H1 (cell line): Measurements from ENCODE around the gene ADCK1. TPM values are rescaled to one million over a fixed set of nuclear protein-coding genes. Genes with fewer than 3 reads are reported as not detected.

Experiments
- CTCF ChIA-PET: fragments of 300-600 bp; sonication (Branson Sonifier 250); formaldehyde crosslinking; loops from one replicate; lab custom pipeline; 2021; ENCODE audit not compliant: partially characterized antibody; lab: Charles Lee
- POLR2A ChIA-PET: fragments of 300-600 bp; sonication (Branson Sonifier 250); formaldehyde crosslinking; loops from one replicate; lab custom pipeline; 2021; ENCODE audit warnings: inconsistent platforms; ENCODE audit not compliant: partially characterized antibody; lab: Charles Lee
- DNase-seq, 2 experiments: peaks; one replicate each; pipeline versions ENCODE4 v3.0.0 to v3.0.0-alpha.2; 2010 to 2022; ENCODE audit warnings: low spot score in 2 of 2, low read depth in 1 of 2, mixed read lengths in 1 of 2
- FAIRE-seq: peaks from 2 replicates; lab custom pipeline; 2011; peaks lifted over from hg19 to GRCh38; lab: Jason Lieb, UNC
- H2AFZ ChIP-seq: 2 replicates; pipeline ENCODE4 v1.8.1; 2012; ENCODE audit warnings: low read length, inconsistent platforms
- H2AK5ac ChIP-seq: 2 replicates; pipeline ENCODE4 v1.6.1; 2013; ENCODE audit warnings: low read depth, low read length
- H2BK120ac ChIP-seq: replicated peaks from 2 replicates; pipeline ENCODE3; 2013; ENCODE audit warnings: low read depth, low read length, inconsistent platforms
- H2BK12ac ChIP-seq: 2 replicates; pipeline ENCODE4 v1.6.1; 2013; ENCODE audit warnings: low read depth, low read length
- H2BK15ac ChIP-seq: 2 replicates; pipeline ENCODE4 v1.6.1; 2013; ENCODE audit warnings: low read length
- H2BK20ac ChIP-seq: 2 replicates; pipeline ENCODE4 v1.6.1; 2013; ENCODE audit warnings: low read length
- H2BK5ac ChIP-seq: 2 replicates; pipeline ENCODE4 v1.6.1; 2013; ENCODE audit warnings: low read depth, low read length
- H3K14ac ChIP-seq: 2 replicates; pipeline ENCODE4 v1.6.1; 2013; ENCODE audit warnings: inconsistent platforms; ENCODE audit not compliant: insufficient read length
- H3K18ac ChIP-seq: 2 replicates; pipeline ENCODE4 v1.6.1; 2013; ENCODE audit warnings: low read length; ENCODE audit errors: extremely low read depth
- H3K23ac ChIP-seq: 2 replicates; pipeline ENCODE4 v1.6.1; 2013; ENCODE audit warnings: inconsistent platforms; ENCODE audit not compliant: insufficient read length
- H3K23me2 ChIP-seq: 2 replicates; pipeline ENCODE4 v1.6.1; 2013; ENCODE audit warnings: low read depth, low read length
- H3K27ac ChIP-seq: 2 replicates; pipeline ENCODE4 v1.6.1; 2011; ENCODE audit warnings: low read depth, low read length, inconsistent platforms
- H3K27me3 ChIP-seq, 4 experiments: replicated peaks in 1 of 4; 1 replicate in 1 of 4; 2 replicates in 3 of 4; pipeline versions ENCODE4 v1.6.1 to v1.8.1; 2011 to 2013; ENCODE audit warnings: low read length in 3 of 4, mild to moderate bottlenecking in 3 of 4, inconsistent platforms in 2 of 4, mixed read lengths in 2 of 4, moderate library complexity in 1 of 4; ENCODE audit not compliant: control insufficient read depth in 3 of 4, insufficient read depth in 3 of 4; ENCODE audit errors: extremely low read depth in 1 of 4
- H3K36me3 ChIP-seq, 4 experiments: 2 replicates each; pipeline versions ENCODE4 v1.6.1 to v1.8.1; 2011 to 2013; ENCODE audit warnings: mild to moderate bottlenecking in 4 of 4, low read length in 3 of 4, moderate library complexity in 2 of 4, control low read depth in 1 of 4, inconsistent platforms in 1 of 4; ENCODE audit not compliant: insufficient read depth in 4 of 4, control insufficient read depth in 2 of 4
- H3K4ac ChIP-seq: replicated peaks from 2 replicates; pipeline ENCODE3; 2013; ENCODE audit warnings: low read length, low read depth, mixed read lengths, inconsistent platforms; ENCODE audit not compliant: insufficient read length
- H3K4me1 ChIP-seq, 4 experiments: replicated peaks in 1 of 4; 1 replicate in 1 of 4; 2 replicates in 3 of 4; pipeline versions ENCODE4 v1.6.1 to v1.8.1; 2011 to 2013; ENCODE audit warnings: low read length in 3 of 4, inconsistent platforms in 2 of 4, mixed read lengths in 1 of 4; ENCODE audit not compliant: insufficient read depth in 4 of 4, control insufficient read depth in 3 of 4
- H3K4me2 ChIP-seq, 2 experiments: 2 replicates each; pipeline versions ENCODE4 v1.6.1 to v1.8.1; 2011 to 2013; ENCODE audit warnings: low read depth in 2 of 2, low read length in 2 of 2, control low read depth in 1 of 2, inconsistent platforms in 1 of 2, mild to moderate bottlenecking in 1 of 2; ENCODE audit not compliant: insufficient read depth in 1 of 2
- H3K4me3 ChIP-seq, 4 experiments: fragments of 200-600, 300-600 bp in 1 of 4; sonication (generic), shearing (Covaris generic), sonication (Bioruptor Twin) in 1 of 4; 2 replicates each; pipeline versions ENCODE4 v1.5.1 to v1.8.1; 2011 to 2016; ENCODE audit warnings: low read length in 4 of 4, low read depth in 3 of 4, control low read depth in 2 of 4, inconsistent platforms in 2 of 4, mild to moderate bottlenecking in 2 of 4, mixed read lengths in 1 of 4, moderate library complexity in 1 of 4; ENCODE audit not compliant: insufficient read depth in 2 of 4; ENCODE audit errors: extremely low read depth in 1 of 4
- H3K56ac ChIP-seq: replicated peaks from 2 replicates; pipeline ENCODE3; 2013; ENCODE audit warnings: low read depth, mild to moderate bottlenecking, mixed read lengths, low read length, inconsistent platforms; ENCODE audit not compliant: insufficient read length
- H3K79me1 ChIP-seq: 2 replicates; pipeline ENCODE4 v1.6.1; 2013; ENCODE audit warnings: low read depth, low read length, control low read depth
- H3K79me2 ChIP-seq, 2 experiments: 2 replicates each; pipeline versions ENCODE4 v1.6.1 to v1.8.1; 2012 to 2013; ENCODE audit warnings: low read length in 2 of 2, mild to moderate bottlenecking in 2 of 2, inconsistent platforms in 1 of 2; ENCODE audit not compliant: insufficient read depth in 2 of 2, control insufficient read depth in 1 of 2
- H3K9ac ChIP-seq, 4 experiments: replicated peaks in 1 of 4; 1 replicate in 1 of 4; 2 replicates in 3 of 4; pipeline versions ENCODE4 v1.6.1 to v1.8.1; 2011 to 2013; ENCODE audit warnings: low read depth in 3 of 4, low read length in 3 of 4, control low read depth in 2 of 4, mild to moderate bottlenecking in 2 of 4, moderate library complexity in 2 of 4, inconsistent platforms in 1 of 4; ENCODE audit errors: extremely low read depth in 1 of 4
- H3K9me3 ChIP-seq, 2 experiments: 2 replicates each; pipeline versions ENCODE4 v1.6.1 to v1.8.1; 2012 to 2013; ENCODE audit warnings: mild to moderate bottlenecking in 2 of 2, moderate library complexity in 2 of 2, control low read depth in 1 of 2, inconsistent platforms in 1 of 2, low read depth in 1 of 2, low read length in 1 of 2, mixed read lengths in 1 of 2; ENCODE audit not compliant: insufficient read depth in 2 of 2
- H4K20me1 ChIP-seq, 2 experiments: replicated peaks in 1 of 2; 2 replicates each; pipeline versions ENCODE3 to v1.8.1; 2011 to 2013; ENCODE audit warnings: inconsistent platforms in 2 of 2, low read length in 2 of 2, mild to moderate bottlenecking in 1 of 2; ENCODE audit not compliant: insufficient read depth in 2 of 2, control insufficient read depth in 1 of 2
- H4K5ac ChIP-seq: 2 replicates; pipeline ENCODE4 v1.6.1; 2013; ENCODE audit warnings: low read length, low read depth, mixed read lengths, inconsistent platforms; ENCODE audit not compliant: insufficient read length
- H4K8ac ChIP-seq: 2 replicates; pipeline ENCODE4 v1.8.0; 2013; ENCODE audit warnings: mild to moderate bottlenecking, moderate library complexity, low read length, inconsistent platforms; ENCODE audit not compliant: insufficient read depth; ENCODE audit errors: extremely low read depth
- H4K91ac ChIP-seq: replicated peaks from 2 replicates; pipeline ENCODE3; 2013; ENCODE audit warnings: low read length, mixed read lengths, inconsistent platforms; ENCODE audit not compliant: insufficient read length
- ASH2L ChIP-seq: fragments of 200-600, 300-600 bp; sonication (generic); IDR thresholded peaks from one replicate; pipeline ENCODE4 v1.7.1; 2017; ENCODE audit warnings: low read length
- ATF3 ChIP-seq: IDR thresholded peaks from 2 replicates; pipeline ENCODE4 v1.6.1; 2011; ENCODE audit warnings: low read depth, mild to moderate bottlenecking, low read length; ENCODE audit not compliant: insufficient read depth
- BCL11A ChIP-seq, 2 experiments: IDR thresholded peaks; one replicate each; pipeline ENCODE4 v1.6.1; 2011; ENCODE audit warnings: low read depth in 2 of 2, low read length in 2 of 2, mild to moderate bottlenecking in 2 of 2
- EGR1 ChIP-seq: IDR thresholded peaks from 2 replicates; pipeline ENCODE4 v1.6.1; 2011; ENCODE audit warnings: low read depth, low read length, borderline replicate concordance
- EZH2 ChIP-seq: fragments of 200-600 bp; sonication (generic); IDR thresholded peaks from 2 replicates; pipeline ENCODE4 v1.7.1; 2012; ENCODE audit warnings: low read depth, mild to moderate bottlenecking, moderate library complexity, low read length, inconsistent platforms; ENCODE audit not compliant: severe bottlenecking
- GTF2F1 ChIP-seq: IDR thresholded peaks from 2 replicates; pipeline ENCODE4 v1.6.1; 2012; ENCODE audit warnings: low read depth, low read length, improper control_type of control experiment, borderline replicate concordance
- KDM4A ChIP-seq: IDR thresholded peaks from one replicate; pipeline ENCODE4 v1.7.1; 2012; ENCODE audit warnings: low read depth, mild to moderate bottlenecking, moderate library complexity, low read length, inconsistent platforms; ENCODE audit not compliant: severe bottlenecking
- POLR2A ChIP-seq, 2 experiments: IDR thresholded peaks; 1 replicate in 1 of 2; 2 replicates in 1 of 2; pipeline ENCODE4 v1.6.1; 2011; ENCODE audit warnings: low read depth in 2 of 2, low read length in 2 of 2, mild to moderate bottlenecking in 2 of 2; ENCODE audit errors: control extremely low read depth in 1 of 2
- RXRA ChIP-seq: IDR thresholded peaks from 2 replicates; pipeline ENCODE4 v1.6.1; 2011; ENCODE audit warnings: low read depth, mild to moderate bottlenecking, low read length, moderate library complexity; ENCODE audit not compliant: insufficient read depth
- SP4 ChIP-seq: IDR thresholded peaks from 2 replicates; pipeline ENCODE4 v1.6.1; 2012; ENCODE audit warnings: low read length, inconsistent platforms
- TAF1 ChIP-seq: IDR thresholded peaks from 2 replicates; pipeline ENCODE4 v1.6.1; 2011; ENCODE audit warnings: mild to moderate bottlenecking, low read depth, low read length
- USF2 ChIP-seq: IDR thresholded peaks from 2 replicates; pipeline ENCODE4 v1.6.1; 2011; ENCODE audit warnings: low read length, improper control_type of control experiment
- WGBS, 2 experiments: shearing (Covaris generic) in 1 of 2; methylation state at CpG; one replicate each; pipeline versions ENCODE4 v1.1.6 to v1.1.7; 2013 to 2015; ENCODE audit warnings: low lambda C conversion rate in 2 of 2, mixed read lengths in 2 of 2, inconsistent platforms in 1 of 2, low coverage in 1 of 2, missing lambda C conversion rate in 1 of 2; ENCODE audit not compliant: insufficient replicate concordance in 2 of 2, insufficient coverage in 1 of 2, insufficient read length in 1 of 2; ENCODE audit errors: extremely low coverage in 1 of 2, missing lambda C conversion rate in 1 of 2; 5-methylcytosine and 5-hydroxymethylcytosine counted together
- polyA plus RNA-seq, 7 experiments: library from polyadenylated mRNA; depleted of rRNA in 3 of 7; stranded (reverse) in 5 of 7; unstranded in 2 of 7; fragments of >200 nt in 5 of 7; fragments of 200-250 nt in 2 of 7; gene quantifications; 1 replicate in 5 of 7; 2 replicates in 1 of 7; 4 replicates in 1 of 7; pipeline versions ENCODE4 v1.2.1 to v1.2.3, GENCODE V29; 2011 to 2013; ENCODE audit warnings: missing spikeins in 2 of 7, mixed read lengths in 2 of 7
- total RNA-seq: library from RNA; stranded (reverse); fragmentation: NEBNext Ultra II Directional; extraction: Animal tissue kit (Norgen Biotek cat#: 25700); gene quantifications from 2 replicates; pipeline ENCODE4 v1.2.1, GENCODE V29; 2021

The ADCK1 gene
- total and polyA plus RNA-seq, 2 of the 8 experiments (the other 6 are each of a cell fraction or from before 2014, with no cell fraction given) = 11.0 to 16.8 TPM

GRCh38 chr14:77838831-77839511 lies 39.1 kb downstream of the ADCK1 start:
- H3K9me3 ChIP-seq = no peaks in the 10 kb centered on the region
- H3K27me3 ChIP-seq = no peaks in the 10 kb centered on the region
- no peak for TF ChIP-seq KDM4A
- TF ChIP-seq SP4 = no peak
- no peak for TF ChIP-seq ATF3
- no peak for TF ChIP-seq USF2
- TF ChIP-seq EZH2 = no peak
- TF ChIP-seq POLR2A (IDR thresholded peaks at IDR 0.05; ENCODE audit: control extremely low read depth in 1 of 2, low read depth in 2 of 2, low read length in 2 of 2) = no peak
- TF ChIP-seq BCL11A (IDR thresholded peaks at IDR 0.05; ENCODE audit: low read depth in 2 of 2, low read length in 2 of 2) = no peak
- TF ChIP-seq RXRA = no peak
- TF ChIP-seq ASH2L = no peak
- TF ChIP-seq EGR1 = no peak
- TF ChIP-seq GTF2F1 = no peak
- no peak for TF ChIP-seq TAF1
- TF ChIP-seq, all 59 proteins: peak for 0
- H3K79me2 ChIP-seq = no peaks in the 10 kb centered on the region
- H2BK15ac ChIP-seq = no peak overlapping the region
- H3K4me1 ChIP-seq = peaks cover 0 to 3% (median 0%) of the 10 kb centered on the region in 4 experiments; a peak in 1 of 7 replicates
- H2BK12ac ChIP-seq = 0 out of 2 replicates have a peak overlapping the region, but pooled peaks have one; percentile 17
- no peak overlapping the region for H3K23ac ChIP-seq
- H2BK5ac ChIP-seq = no peak overlapping the region
- ChIA-PET CTCF (interaction anchor here (0.6 to 1.3 kb wide), 3 partner anchors 10 to 641 kb away, joined by 3 read pairs; no protein-coding TSS in a partner anchor), POLR2A (no interaction called here)
- no peak overlapping the region for H3K9ac ChIP-seq
- H2BK120ac ChIP-seq = no peak overlapping the region
- no peaks in the 10 kb centered on the region for H4K20me1 ChIP-seq
- no peak overlapping the region for H3K4ac ChIP-seq
- no peak overlapping the region for H3K56ac ChIP-seq
- 0 out of 2 replicates have a peak overlapping the region, but pooled peaks have one; percentile 15 for H4K8ac ChIP-seq
- H3K79me1 ChIP-seq = no peaks in the 10 kb centered on the region
- H3K14ac ChIP-seq = no peak overlapping the region
- DNase-seq (no peak), FAIRE-seq (no peak)
- no peak overlapping the region for H3K18ac ChIP-seq
- no peaks in the 10 kb centered on the region for H3K36me3 ChIP-seq
- no peak overlapping the region for H4K91ac ChIP-seq
- 90% methylated on average over 8 of the region's 8 CpGs; no CpG with 5 or more reads in 1 of the 2 experiments for WGBS, 2 experiments
- no peak overlapping the region for H2AFZ ChIP-seq
- H3K4me3 ChIP-seq = no peak overlapping the region
- no peak overlapping the region for H3K4me2 ChIP-seq
- H3K23me2 ChIP-seq = no peaks in the 10 kb centered on the region
- H2AK5ac ChIP-seq = no peak overlapping the region
- H3K27ac ChIP-seq = no peak overlapping the region; the same call in 1 of the 2 replicates
- H2BK20ac ChIP-seq = no peak overlapping the region
- H4K5ac ChIP-seq = no peak overlapping the region
